ENCODE measurements around the gene FADS2.

GRCh38 chr11:61828629-61829407 is 718 bp downstream of the FADS2 start:
- TF ChIP-seq CTCF (IDR thresholded peaks at IDR 0.05) (peak in 2 of 3 experiments; percentile 11 to 48), POLR2A (IDR thresholded peaks at IDR 0.05) (no peak)
